MG63 (cell line): Measurements from ENCODE around the gene WNT7A. TPM values are rescaled to one million over a fixed set of nuclear protein-coding genes. Genes with fewer than 3 reads are reported as not detected.
"Not testable (repeated sequence)": the region's sequence is repeated elsewhere in the genome, so short reads cannot be mapped to it uniquely, and the experiment has no call there.

Source experiments
- DNase-seq: peaks from one replicate; pipeline ENCODE4 v3.0.0-alpha.2; 2020
- H3K27me3 ChIP-seq: fragments of 250-450 bp; sonication (Bioruptor Pico); 2 replicates; pipeline ENCODE4 v1.5.1; 2020; ENCODE audit warnings: mild to moderate bottlenecking, moderate library complexity
- H3K36me3 ChIP-seq: fragments of 250-450 bp; sonication (Bioruptor Pico); 2 replicates; pipeline ENCODE4 v1.5.1; 2020; ENCODE audit warnings: mild to moderate bottlenecking, moderate library complexity
- H3K4me3 ChIP-seq: fragments of 250-450 bp; sonication (Bioruptor Pico); 2 replicates; pipeline ENCODE4 v1.5.1; 2020; ENCODE audit warnings: mild to moderate bottlenecking, moderate library complexity
- H3K9me3 ChIP-seq: fragments of 250-450 bp; sonication (Bioruptor Pico); 2 replicates; pipeline ENCODE4 v1.5.1; 2020; ENCODE audit warnings: mild to moderate bottlenecking, moderate library complexity
- total RNA-seq: library from RNA; depleted of rRNA; stranded (reverse); fragments of >200 nt; shearing (Covaris generic); gene quantifications from 2 replicates; pipeline ENCODE4 v1.2.3, GENCODE V29; 2014; ENCODE audit warnings: low replicate concordance; rRNA removed

WNT7A gene
- not detected in 2 replicates for total RNA-seq

DNA sequence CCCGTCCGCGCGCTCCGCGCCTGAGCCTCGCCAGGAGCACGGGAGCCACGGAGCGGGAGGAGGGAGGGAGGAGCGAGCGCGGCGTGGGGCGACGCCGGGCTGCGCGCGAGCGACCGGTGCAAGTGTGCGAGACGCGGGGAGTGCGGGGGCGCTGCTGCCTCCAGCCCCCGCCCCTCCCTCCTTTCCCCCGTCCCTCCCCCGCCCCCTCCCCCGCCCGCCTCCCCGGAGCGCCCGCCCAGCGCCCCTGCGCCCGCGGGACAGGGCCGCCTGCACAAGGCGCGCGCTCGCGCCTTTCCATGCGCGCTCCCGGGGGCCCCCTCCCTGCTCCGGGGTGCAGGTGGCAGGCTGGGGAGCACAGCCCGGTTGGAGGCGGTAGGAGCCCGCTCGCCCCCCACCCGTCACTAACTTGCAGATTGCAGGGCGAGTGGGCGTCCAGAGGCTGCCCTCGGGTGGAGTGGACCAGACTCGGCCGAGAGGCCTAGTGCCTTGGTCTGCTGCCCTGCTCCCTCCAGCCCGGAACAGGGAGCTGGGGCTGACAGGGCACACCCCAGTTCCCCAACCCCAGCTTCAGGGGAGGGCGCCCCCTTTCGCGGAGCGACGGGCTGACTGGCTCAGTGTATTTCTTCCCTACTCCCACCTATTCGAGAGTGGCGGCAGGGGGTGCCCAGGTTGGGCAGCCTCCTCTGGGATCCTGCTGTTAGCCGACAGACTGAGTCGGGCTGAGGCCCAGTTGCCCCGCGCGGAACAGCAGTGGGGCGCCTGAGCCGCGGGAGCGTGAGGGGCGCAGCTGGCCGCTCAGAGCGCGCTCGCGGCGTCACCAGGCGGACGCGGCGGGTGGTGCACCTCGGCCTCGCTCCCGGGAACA is at the start of gene WNT7A:
Gene WNT7A, minus strand, starts transcription at position 126 of the 865 bp plus-strand sequence. CDS start 255 bp downstream, outside the sequence.
- H3K36me3 ChIP-seq: no peaks in the 10 kb centered on the region
- H3K27me3 ChIP-seq: peaks cover 29% of the 10 kb centered on the region
- no peaks in the 10 kb centered on the region for H3K9me3 ChIP-seq
- peak; percentile 36 for DNase-seq
- H3K4me3 ChIP-seq: no peak within 1 kb of the TSS

DNA sequence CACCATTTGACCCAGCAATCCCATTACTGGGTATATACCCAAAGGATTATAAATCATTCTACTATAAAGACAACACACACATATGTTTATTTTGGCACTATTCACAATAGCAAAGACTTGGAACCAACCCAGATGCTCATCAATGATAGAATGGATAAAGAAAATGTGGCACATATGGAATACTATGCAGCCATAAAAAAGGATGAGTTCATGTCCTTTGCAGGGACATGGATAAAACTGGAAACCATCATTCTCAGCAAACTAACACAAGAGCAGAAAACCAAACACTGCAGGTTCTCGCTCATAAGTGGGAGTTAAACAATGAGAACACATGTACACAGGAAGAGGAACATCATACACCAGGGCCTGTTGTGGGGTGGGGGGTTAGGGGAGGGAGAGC is 48.9 kb upstream of the WNT7A start:
- not testable (repeated sequence) for H3K4me3 ChIP-seq, DNase-seq, H3K36me3 ChIP-seq, H3K9me3 ChIP-seq, H3K27me3 ChIP-seq

DNA sequence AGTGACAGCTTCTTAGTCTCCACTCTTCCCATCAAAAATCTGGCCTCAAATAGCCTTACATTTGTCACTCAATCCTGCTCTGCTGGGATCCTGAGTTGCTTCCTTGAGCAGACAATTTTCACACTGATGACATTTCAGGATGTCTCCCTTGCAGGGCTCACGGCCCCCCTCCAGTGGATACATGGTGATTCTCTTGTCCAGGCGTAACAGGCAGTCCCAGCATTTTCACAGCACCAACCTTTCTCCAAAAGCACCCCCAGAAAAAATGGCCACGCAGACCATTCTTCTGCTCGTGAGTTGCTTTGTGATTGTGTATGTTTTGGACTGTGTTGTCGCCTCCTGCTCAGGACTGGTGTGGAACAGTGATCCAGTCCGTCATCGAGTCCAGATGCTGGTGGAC is 47.4 kb upstream of the WNT7A start:
- no peaks in the 10 kb centered on the region for H3K27me3 ChIP-seq
- no peaks in the 10 kb centered on the region for H3K9me3 ChIP-seq
- no peak for DNase-seq
- no peak overlapping the region for H3K4me3 ChIP-seq
- no peaks in the 10 kb centered on the region for H3K36me3 ChIP-seq

DNA sequence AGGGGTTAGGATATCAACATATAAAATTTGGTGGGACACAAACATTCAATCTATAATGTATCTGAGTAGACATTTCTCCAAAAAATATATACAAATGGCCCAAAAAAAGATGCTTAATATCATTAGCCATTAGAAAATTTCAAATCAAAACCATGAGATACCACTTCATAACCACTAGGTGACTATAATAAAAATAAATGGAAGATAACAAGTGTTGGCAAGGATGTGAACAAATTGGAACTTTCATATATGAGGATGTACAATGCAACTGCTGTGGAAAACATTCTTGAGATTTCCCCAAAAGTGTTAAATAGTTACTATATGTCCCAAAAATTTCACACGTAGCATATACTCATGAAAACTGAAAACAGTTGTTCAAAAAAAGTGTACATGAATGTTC is 36.5 kb upstream of the WNT7A start:
- Histone ChIP-seq H3K27me3 (no peaks in the 10 kb centered on the region), H3K4me3 (no peak overlapping the region), H3K36me3 (no peaks in the 10 kb centered on the region), H3K9me3 (no peaks in the 10 kb centered on the region)
- no peak for DNase-seq

DNA sequence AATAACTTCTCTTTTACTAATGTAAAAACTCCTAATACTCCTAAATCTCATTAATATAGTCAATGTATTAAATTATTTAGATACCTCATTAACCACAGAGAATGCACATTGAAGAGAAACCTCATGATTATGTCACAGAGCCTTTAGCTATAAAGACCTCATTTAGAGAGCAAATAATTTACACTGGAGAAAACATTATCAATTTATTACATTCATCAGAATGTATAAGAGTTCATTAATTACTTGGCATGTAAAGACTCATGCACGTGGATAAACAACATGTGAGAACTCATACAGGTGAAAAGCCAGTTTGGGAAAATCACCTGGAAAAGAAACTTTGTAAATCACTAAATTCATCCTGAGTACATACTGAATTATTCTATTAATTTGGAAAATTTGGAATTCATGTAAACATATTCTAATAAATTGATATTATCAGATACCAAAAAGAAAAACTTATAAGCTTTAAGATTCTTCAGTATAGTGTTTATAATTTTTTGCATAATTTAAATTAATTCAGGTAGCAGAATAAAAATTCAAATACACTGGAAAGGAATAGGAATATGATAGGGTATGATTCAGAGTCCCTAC is 22.9 kb upstream of the WNT7A start:
- no peak for DNase-seq
- no peaks in the 10 kb centered on the region for H3K36me3 ChIP-seq
- H3K9me3 ChIP-seq: no peaks in the 10 kb centered on the region; the same call in 1 of the 2 replicates
- no peak overlapping the region for H3K4me3 ChIP-seq
- no peaks in the 10 kb centered on the region for H3K27me3 ChIP-seq

DNA sequence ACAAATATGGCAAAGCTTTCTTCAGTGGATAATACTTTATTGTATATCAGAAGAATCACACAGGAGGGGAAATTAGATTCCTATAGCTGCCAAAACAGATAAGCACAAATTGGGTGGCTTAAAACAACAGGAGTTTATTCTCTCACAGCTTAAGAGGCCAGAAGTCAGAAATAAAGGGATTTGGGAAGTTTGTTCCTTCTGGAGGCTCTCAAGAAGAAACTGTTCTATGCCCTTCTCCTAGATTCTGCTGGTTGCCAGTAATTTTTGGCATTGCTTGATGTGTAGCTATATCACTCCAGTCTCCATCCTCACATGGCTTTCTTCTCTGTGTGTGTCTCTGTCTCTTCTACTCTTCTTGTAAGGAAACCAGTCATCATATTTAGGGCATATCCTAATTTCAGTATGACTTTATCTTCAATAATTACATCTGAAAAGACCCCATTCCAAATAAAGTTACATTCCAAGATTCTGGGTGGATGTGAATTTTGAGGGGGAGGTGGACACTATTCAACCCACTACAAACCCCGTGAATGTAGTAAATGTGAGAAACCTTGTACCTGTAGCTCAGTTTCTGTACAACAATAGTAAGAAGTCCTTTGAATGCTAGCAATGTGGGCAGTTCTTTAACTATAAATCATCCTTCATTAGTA is 22.2 kb upstream of the WNT7A start:
- H3K4me3 ChIP-seq: no peak overlapping the region
- H3K9me3 ChIP-seq: no peaks in the 10 kb centered on the region; the same call in 1 of the 2 replicates
- no peaks in the 10 kb centered on the region for H3K27me3 ChIP-seq
- no peak for DNase-seq
- H3K36me3 ChIP-seq: no peaks in the 10 kb centered on the region

- no peak for DNase-seq
- no peaks in the 10 kb centered on the region for H3K27me3 ChIP-seq
- H3K9me3 ChIP-seq: no peaks in the 10 kb centered on the region
- no peak overlapping the region for H3K4me3 ChIP-seq
- no peaks in the 10 kb centered on the region for H3K36me3 ChIP-seq
These were observed 18.5 kb upstream of the WNT7A start for GRCh38 chr3:13898346-13898745.

DNA sequence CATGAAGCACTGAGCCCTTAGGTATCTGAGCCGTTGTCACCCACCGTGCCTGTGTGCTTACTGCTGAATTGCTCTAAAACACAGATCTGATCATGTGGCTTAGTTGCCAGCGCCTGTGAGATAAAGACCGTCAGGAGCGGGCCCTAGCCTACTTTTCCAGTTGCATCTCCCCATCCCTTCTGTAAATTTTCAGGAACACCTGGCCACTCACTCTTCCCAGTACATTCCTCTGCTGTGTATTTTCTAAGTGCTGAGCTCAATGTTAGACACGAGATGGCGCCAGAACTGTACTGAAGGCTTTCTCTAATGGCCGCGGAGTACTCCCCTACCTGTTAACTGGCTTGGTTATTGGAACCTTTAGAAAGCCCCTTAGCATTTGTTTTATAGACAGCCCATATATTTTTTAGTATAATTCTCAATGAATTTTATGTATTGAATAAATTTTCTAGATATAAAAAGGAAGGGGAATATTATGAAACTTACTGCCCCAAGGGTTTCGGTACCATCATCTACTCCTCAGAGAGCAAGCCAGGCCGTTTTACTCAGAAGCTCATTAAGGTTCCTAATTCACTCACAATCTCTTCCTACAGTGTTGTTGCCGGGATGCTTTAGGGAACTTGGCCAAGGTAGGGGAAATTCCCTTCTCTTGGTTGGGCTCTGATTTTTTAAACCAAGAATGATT is 16.7 kb upstream of the WNT7A start:
- no peaks in the 10 kb centered on the region for H3K9me3 ChIP-seq
- no peaks in the 10 kb centered on the region for H3K27me3 ChIP-seq
- H3K4me3 ChIP-seq: no peak overlapping the region
- H3K36me3 ChIP-seq: no peaks in the 10 kb centered on the region
- DNase-seq: peak; percentile 29

DNA sequence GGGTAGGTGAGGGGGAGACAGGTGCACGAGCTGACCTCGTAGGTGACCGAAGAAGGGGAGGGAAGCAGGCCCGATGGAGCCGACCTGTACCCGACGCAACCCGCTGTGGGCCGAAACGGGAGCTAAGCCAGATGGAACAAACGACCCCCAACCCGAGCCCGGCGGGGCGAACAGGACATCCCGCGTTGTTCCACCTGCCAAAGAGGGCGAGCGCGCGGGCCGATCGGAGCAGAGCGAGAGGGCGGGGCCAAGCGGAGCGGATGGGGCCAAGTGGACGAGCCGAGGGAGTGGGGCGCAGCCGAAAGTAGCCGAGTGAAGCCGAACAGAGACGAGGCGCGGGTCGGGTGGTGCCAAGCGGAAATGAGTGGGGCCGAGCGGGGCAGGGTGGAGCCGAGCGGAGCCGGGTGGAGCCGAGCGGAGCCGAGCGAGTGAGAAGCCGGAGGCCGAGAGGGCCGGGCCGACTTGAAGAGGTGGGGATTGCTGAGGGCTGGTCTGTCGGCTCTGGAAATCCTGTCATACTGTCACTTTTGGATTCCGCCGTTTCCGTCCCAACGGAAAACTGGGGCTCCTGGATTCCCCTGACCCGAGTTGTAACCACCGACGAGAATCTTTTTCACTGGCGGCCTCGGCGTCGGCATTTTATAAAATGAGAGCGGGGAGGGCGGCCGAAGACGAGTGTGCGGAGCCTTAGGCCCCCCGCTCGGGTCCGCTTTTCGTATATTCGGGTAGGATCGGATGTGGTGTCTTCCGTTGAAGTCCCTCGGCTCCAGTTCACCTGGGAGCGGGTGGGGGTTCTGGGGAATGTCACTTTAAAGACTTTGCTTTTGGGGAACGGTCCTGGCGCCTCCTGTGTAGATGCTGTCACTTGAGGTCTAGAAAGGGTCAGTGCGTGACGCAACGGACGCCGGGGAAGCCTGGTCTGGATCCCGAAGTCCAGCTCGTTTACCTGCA is 15.6 kb upstream of the WNT7A start:
- H3K36me3 ChIP-seq: no peaks in the 10 kb centered on the region
- peak overlapping the region; percentile 56 for H3K4me3 ChIP-seq
- peak; percentile 86 for DNase-seq
- no peaks in the 10 kb centered on the region for H3K27me3 ChIP-seq
- no peaks in the 10 kb centered on the region for H3K9me3 ChIP-seq

GRCh38 chr3:13894807-13895154 is 14.9 kb upstream of the WNT7A start:
- H3K4me3 ChIP-seq: peak overlapping the region; percentile 56
- no peaks in the 10 kb centered on the region for H3K9me3 ChIP-seq
- no peaks in the 10 kb centered on the region for H3K36me3 ChIP-seq
- DNase-seq: no peak
- H3K27me3 ChIP-seq: no peaks in the 10 kb centered on the region

DNA sequence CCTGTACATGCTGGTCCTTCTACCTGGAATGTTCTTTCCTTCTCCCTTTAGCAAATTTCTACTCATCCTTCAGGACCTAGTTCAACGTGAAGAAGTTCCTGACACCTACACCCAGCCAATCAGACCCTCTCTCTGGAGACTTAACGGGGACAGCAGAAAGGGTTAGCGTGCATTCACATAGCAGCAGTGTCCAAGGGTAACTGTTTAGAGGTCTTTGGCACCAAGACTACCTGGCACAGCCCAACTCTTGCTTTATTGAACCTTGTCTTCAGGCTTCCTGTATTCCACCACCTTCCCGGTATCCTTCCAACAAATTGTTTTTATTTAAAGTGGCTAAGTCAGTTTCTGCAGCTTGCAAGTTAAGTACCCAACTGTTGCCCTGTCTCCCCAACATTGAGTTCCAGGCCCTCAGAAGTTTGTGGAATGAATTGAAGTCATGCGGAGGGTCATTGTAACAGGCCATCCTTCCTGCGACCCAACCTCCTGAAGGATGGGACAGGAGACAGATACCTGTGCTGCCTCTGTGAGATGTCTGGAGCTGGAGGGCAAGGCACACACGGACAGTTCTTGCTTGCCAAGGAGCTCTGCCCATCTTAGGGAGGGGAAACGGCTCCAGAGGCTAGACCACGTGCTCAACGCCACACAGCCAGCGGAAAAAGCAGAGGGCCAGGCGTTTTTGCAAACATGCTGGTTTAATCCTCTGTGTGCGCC is 14.4 kb upstream of the WNT7A start:
- H3K27me3 ChIP-seq: no peaks in the 10 kb centered on the region
- no peak overlapping the region for H3K4me3 ChIP-seq
- H3K36me3 ChIP-seq: no peaks in the 10 kb centered on the region
- DNase-seq: no peak
- H3K9me3 ChIP-seq: no peaks in the 10 kb centered on the region

- H3K36me3 ChIP-seq: no peaks in the 10 kb centered on the region
- no peaks in the 10 kb centered on the region for H3K27me3 ChIP-seq
- no peak for DNase-seq
- H3K4me3 ChIP-seq: no peak overlapping the region
- no peaks in the 10 kb centered on the region for H3K9me3 ChIP-seq
These were observed 12.4 kb upstream of the WNT7A start for GRCh38 chr3:13892304-13892703.

DNA sequence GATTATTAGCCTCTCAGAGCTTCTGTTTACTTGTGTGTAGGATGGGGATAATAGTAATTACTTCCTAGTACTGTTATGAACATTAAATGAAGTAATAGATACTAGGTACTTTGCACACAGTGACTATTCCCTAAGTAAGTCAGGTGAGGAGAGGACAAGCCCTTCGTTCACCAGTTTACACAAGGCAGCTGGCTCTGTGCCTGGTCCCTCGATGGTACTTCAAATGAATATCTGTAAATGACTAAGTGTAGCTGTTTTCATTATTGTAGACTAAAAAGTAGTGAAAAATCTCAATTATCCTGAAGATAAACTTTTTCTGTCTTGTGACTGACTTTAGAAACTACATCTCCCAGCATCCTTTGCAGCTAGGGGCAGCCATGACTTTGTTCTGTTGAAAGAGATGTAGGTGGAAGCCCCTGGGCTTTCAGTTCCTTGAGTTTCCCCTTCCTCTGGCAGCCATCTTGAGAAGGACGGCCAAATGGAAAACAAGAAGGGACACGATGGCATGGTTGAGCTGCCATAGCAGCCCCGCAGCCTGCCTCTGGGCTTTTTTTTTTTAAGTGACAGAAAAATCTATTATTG is 11.7 kb upstream of the WNT7A start:
- Histone ChIP-seq H3K36me3 (no peaks in the 10 kb centered on the region), H3K27me3 (no peaks in the 10 kb centered on the region), H3K4me3 (no peak overlapping the region), H3K9me3 (no peaks in the 10 kb centered on the region)
- no peak for DNase-seq

DNA sequence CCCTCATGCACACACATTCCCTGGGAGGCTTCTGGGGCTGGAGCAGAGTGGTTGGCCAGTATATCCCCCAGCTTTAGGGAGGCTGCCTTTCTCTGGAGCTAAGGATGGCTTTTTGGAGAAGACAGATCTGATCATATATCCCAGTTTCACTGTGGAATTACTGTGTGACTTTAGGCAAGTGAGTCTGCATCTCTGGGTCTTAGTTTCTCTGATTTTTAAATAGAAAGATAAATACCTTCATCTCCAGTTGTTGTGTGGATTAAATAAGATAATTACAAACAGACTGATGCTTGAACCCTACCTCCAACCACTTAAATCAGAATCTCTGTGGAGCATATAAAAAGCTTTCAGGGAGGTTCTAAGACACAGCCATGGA is 11.1 kb upstream of the WNT7A start:
- H3K9me3 ChIP-seq: no peaks in the 10 kb centered on the region
- no peak for DNase-seq
- no peaks in the 10 kb centered on the region for H3K36me3 ChIP-seq
- no peaks in the 10 kb centered on the region for H3K27me3 ChIP-seq
- no peak overlapping the region for H3K4me3 ChIP-seq

GRCh38 chr3:13890377-13891016 is 10.6 kb upstream of the WNT7A start:
- peak; percentile 26 for DNase-seq
- Histone ChIP-seq H3K27me3 (no peaks in the 10 kb centered on the region), H3K9me3 (no peaks in the 10 kb centered on the region), H3K4me3 (no peak overlapping the region), H3K36me3 (no peaks in the 10 kb centered on the region)
